Endothelial cell of umbilical vein (primary cell): Measurements from ENCODE around the gene KRTAP13-3. TPM values are rescaled to one million over a fixed set of nuclear protein-coding genes. Genes with fewer than 3 reads are reported as not detected.

Experiments used
- BruUV-seq: library from RNA; stranded (reverse); fragments of 400-500 nt; replicated peaks from 2 replicates; lab custom pipeline; 2021; lab: Mats Ljungman, UMichigan
- CTCF ChIA-PET: fragments of 300-600, 350-600 bp; sonication (Branson Sonifier 250); formaldehyde crosslinking; loops from one replicate; lab custom pipeline; 2021; ENCODE audit warnings: antibody characterized with exemption, inconsistent platforms; lab: Charles Lee
- POLR2A ChIA-PET: fragments of 300-600, 350-600 bp; sonication (Branson Sonifier 250); formaldehyde crosslinking; loops from one replicate; lab custom pipeline; 2021; ENCODE audit warnings: antibody characterized with exemption, inconsistent platforms; lab: Charles Lee
- DNase-seq: peaks from one replicate; pipeline ENCODE4 v3.0.0-alpha.2; 2011; ENCODE audit warnings: low read depth, low spot score
- FAIRE-seq: peaks from 2 replicates; lab custom pipeline; 2011; peaks lifted over from hg19 to GRCh38; lab: Jason Lieb, UNC
- H2AFZ ChIP-seq: 2 replicates; pipeline ENCODE4 v1.6.0; 2012; ENCODE audit warnings: low read depth, low read length, control low read depth, inconsistent platforms
- H3K27ac ChIP-seq: 2 replicates; pipeline ENCODE4 v1.5.1; 2011; ENCODE audit warnings: low read depth, mild to moderate bottlenecking, control low read depth, low read length, moderate library complexity; ENCODE audit not compliant: insufficient read depth
- H3K27me3 ChIP-seq, 2 experiments: 2 replicates each; pipeline versions ENCODE4 v1.6.0 to v1.6.1; 2011; ENCODE audit warnings: low read length in 2 of 2, mixed read lengths in 1 of 2; ENCODE audit not compliant: control insufficient read depth in 2 of 2, insufficient read depth in 2 of 2
- H3K36me3 ChIP-seq, 2 experiments: 2 replicates in 1 of 2; 3 replicates in 1 of 2; pipeline ENCODE4 v1.5.1; 2011; ENCODE audit warnings: low read length in 2 of 2, mild to moderate bottlenecking in 1 of 2, moderate library complexity in 1 of 2; ENCODE audit not compliant: control insufficient read depth in 2 of 2, insufficient read depth in 2 of 2; ENCODE audit errors: extremely low read depth in 1 of 2
- H3K4me1 ChIP-seq: 3 replicates; pipeline ENCODE4 v1.5.1; 2011; ENCODE audit warnings: mild to moderate bottlenecking, low read length; ENCODE audit not compliant: control insufficient read depth, insufficient read depth; ENCODE audit errors: extremely low read depth
- H3K4me2 ChIP-seq: 2 replicates; pipeline ENCODE4 v1.6.1; 2011; ENCODE audit warnings: low read length, control low read depth, mixed read lengths; ENCODE audit not compliant: insufficient read depth
- H3K4me3 ChIP-seq, 3 experiments: fragments of 200-600 bp in 1 of 3; sonication (generic), shearing (Covaris generic) in 1 of 3; replicated peaks in 1 of 3; 2 replicates each; pipeline ENCODE4 v1.5.1; 2011 to 2016; ENCODE audit warnings: control low read depth in 3 of 3, low read length in 3 of 3, mild to moderate bottlenecking in 2 of 3, inconsistent platforms in 1 of 3, low read depth in 1 of 3, moderate library complexity in 1 of 3; ENCODE audit not compliant: insufficient read depth in 1 of 3
- H3K79me2 ChIP-seq: 2 replicates; pipeline ENCODE4 v1.6.0; 2012; ENCODE audit warnings: low read length, inconsistent platforms; ENCODE audit not compliant: control insufficient read depth, insufficient read depth
- H3K9ac ChIP-seq: replicated peaks from 2 replicates; pipeline ENCODE3; 2011; ENCODE audit warnings: low read length, control low read depth; ENCODE audit not compliant: insufficient read depth; ENCODE audit errors: extremely low read depth
- H3K9me1 ChIP-seq: replicated peaks from 3 replicates; pipeline ENCODE4 v1.6.0; 2011; ENCODE audit warnings: mild to moderate bottlenecking, low read length; ENCODE audit not compliant: control insufficient read depth, insufficient read depth; ENCODE audit errors: extremely low read depth
- H3K9me3 ChIP-seq: replicated peaks from 2 replicates; pipeline ENCODE4 v1.5.1; 2012; ENCODE audit warnings: low read length, inconsistent platforms; ENCODE audit not compliant: control insufficient read depth, insufficient read depth
- H4K20me1 ChIP-seq: replicated peaks from 2 replicates; pipeline ENCODE3; 2011; ENCODE audit warnings: mild to moderate bottlenecking, low read length; ENCODE audit not compliant: control insufficient read depth, insufficient read depth; ENCODE audit errors: extremely low read depth
- EZH2 ChIP-seq: IDR thresholded peaks from 2 replicates; pipeline ENCODE4 v1.6.1; 2012; ENCODE audit warnings: borderline replicate concordance, low read depth, mild to moderate bottlenecking, moderate library complexity, low read length, inconsistent platforms; ENCODE audit not compliant: severe bottlenecking
- FOS ChIP-seq: IDR thresholded peaks from 2 replicates; pipeline ENCODE4 v1.6.1; 2011; ENCODE audit warnings: mild to moderate bottlenecking, low read length, moderate library complexity, borderline replicate concordance; ENCODE audit not compliant: insufficient read depth
- GATA2 ChIP-seq: IDR thresholded peaks from 2 replicates; pipeline ENCODE4 v1.7.0; 2011; ENCODE audit warnings: low read depth, mild to moderate bottlenecking, moderate library complexity, mixed read lengths, low read length; ENCODE audit not compliant: insufficient read length, insufficient read depth
- JUN ChIP-seq: IDR thresholded peaks from 2 replicates; pipeline ENCODE4 v1.6.1; 2011; ENCODE audit warnings: borderline replicate concordance, low read depth; ENCODE audit not compliant: insufficient read length, insufficient read depth
- MAX ChIP-seq: IDR thresholded peaks from 2 replicates; pipeline ENCODE4 v1.6.1; 2011; ENCODE audit not compliant: insufficient read depth, insufficient read length
- MYC ChIP-seq: IDR thresholded peaks from one replicate; pipeline ENCODE4 v1.6.1; 2011; ENCODE audit warnings: mild to moderate bottlenecking, low read depth, low read length
- POLR2A ChIP-seq: IDR thresholded peaks from 2 replicates; pipeline ENCODE4 v1.6.1; 2012; ENCODE audit warnings: low read depth, mild to moderate bottlenecking, control low read depth, low read length
- POLR2AphosphoS5 ChIP-seq: IDR thresholded peaks from 2 replicates; pipeline ENCODE4 v1.6.1; 2012; ENCODE audit warnings: low read depth, mild to moderate bottlenecking, control low read depth, low read length, moderate library complexity; ENCODE audit not compliant: insufficient read depth
- dilution Hi-C: fragments of 300-500 bp; cut with MboI; formaldehyde crosslinking; loops from one replicate; pipeline ENCODE4 v1.15.0; 2019; ENCODE audit warnings: low sequenced_read_pairs; ENCODE audit not compliant: extremely low pct_ligation_motif_present
- intact Hi-C: fragments of 100-400 bp; cut with micrococcal nuclease; formaldehyde crosslinking; loops from one replicate; pipeline ENCODE4 v1.10.0; 2022
- polyA plus RNA-seq, 4 experiments: library from polyadenylated mRNA; depleted of rRNA in 3 of 4; stranded (reverse) in 3 of 4; unstranded in 1 of 4; fragments of >200 nt; gene quantifications; 2 replicates each; pipeline versions ENCODE4 v1.2.1 to v1.2.3, GENCODE V29; 2011 to 2012; ENCODE audit warnings: missing spikeins in 1 of 4
- total RNA-seq: library from RNA; stranded (reverse); gene quantifications from 2 replicates; pipeline ENCODE4 v1.2.3, GENCODE V29; 2021
- TF ChIP-seq, protein P1 (sequence below), 2 donors: IDR thresholded peaks; 1 replicate in 1 of 2; 2 replicates in 1 of 2; pipeline ENCODE4 v1.5.1; 2011; ENCODE audit warnings: low read length in 2 of 2, mild to moderate bottlenecking in 2 of 2, moderate library complexity in 2 of 2, control low read depth in 1 of 2, inconsistent platforms in 1 of 2, low read depth in 1 of 2; ENCODE audit not compliant: insufficient read depth in 1 of 2; ENCODE audit errors: extremely low read depth in 1 of 2

The KRTAP13-3 gene
- total and polyA plus RNA-seq, 2 donors (not counting 3 experiments of a cell fraction or from before 2014, with no cell fraction given), result not detected

GRCh38 chr21:30408782-30409494 is 16.8 kb downstream of the KRTAP13-3 start:
- H3K9me1 ChIP-seq, result no peaks in the 10 kb centered on the region
- ChIA-PET CTCF (interaction anchor here (1.2 kb wide), 1 partner anchor 10 kb away, joined by 3 read pairs; no protein-coding TSS in a partner anchor), POLR2A (no interaction called here)
- FAIRE-seq (no peak), DNase-seq (no peak)
- H4K20me1 ChIP-seq, result no peaks in the 10 kb centered on the region
- H3K4me2 ChIP-seq, result no peak overlapping the region
- H3K9ac ChIP-seq, result no peak overlapping the region
- H2AFZ ChIP-seq, result no peak overlapping the region
- no TSS peak for BruUV-seq
- H3K4me3 ChIP-seq, result no peak overlapping the region
- intact Hi-C loops, result no loop called here
- TF ChIP-seq MYC (no peak), GATA2 (no peak), FOS (no peak), MAX (no peak), POLR2A (no peak), EZH2 (no peak), POLR2AphosphoS5 (no peak), JUN (no peak)
- TF ChIP-seq, protein P1, sequence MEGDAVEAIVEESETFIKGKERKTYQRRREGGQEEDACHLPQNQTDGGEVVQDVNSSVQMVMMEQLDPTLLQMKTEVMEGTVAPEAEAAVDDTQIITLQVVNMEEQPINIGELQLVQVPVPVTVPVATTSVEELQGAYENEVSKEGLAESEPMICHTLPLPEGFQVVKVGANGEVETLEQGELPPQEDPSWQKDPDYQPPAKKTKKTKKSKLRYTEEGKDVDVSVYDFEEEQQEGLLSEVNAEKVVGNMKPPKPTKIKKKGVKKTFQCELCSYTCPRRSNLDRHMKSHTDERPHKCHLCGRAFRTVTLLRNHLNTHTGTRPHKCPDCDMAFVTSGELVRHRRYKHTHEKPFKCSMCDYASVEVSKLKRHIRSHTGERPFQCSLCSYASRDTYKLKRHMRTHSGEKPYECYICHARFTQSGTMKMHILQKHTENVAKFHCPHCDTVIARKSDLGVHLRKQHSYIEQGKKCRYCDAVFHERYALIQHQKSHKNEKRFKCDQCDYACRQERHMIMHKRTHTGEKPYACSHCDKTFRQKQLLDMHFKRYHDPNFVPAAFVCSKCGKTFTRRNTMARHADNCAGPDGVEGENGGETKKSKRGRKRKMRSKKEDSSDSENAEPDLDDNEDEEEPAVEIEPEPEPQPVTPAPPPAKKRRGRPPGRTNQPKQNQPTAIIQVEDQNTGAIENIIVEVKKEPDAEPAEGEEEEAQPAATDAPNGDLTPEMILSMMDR (IDR thresholded peaks at IDR 0.05; ENCODE audit: extremely low read depth in 1 of 2, insufficient read depth in 1 of 2, low read depth in 1 of 2, low read length in 2 of 2), result no peak
- dilution Hi-C loops, result no loop called here
- H3K27me3 ChIP-seq, result no peaks in the 10 kb centered on the region
- no peaks in the 10 kb centered on the region for H3K79me2 ChIP-seq
- no peaks in the 10 kb centered on the region for H3K4me1 ChIP-seq
- no peak overlapping the region for H3K27ac ChIP-seq
- no peaks in the 10 kb centered on the region for H3K36me3 ChIP-seq
- no peaks in the 10 kb centered on the region for H3K9me3 ChIP-seq
